GM18502 (cell line): ENCODE measurements around the gene SRSF2.
"Not testable (repeated sequence)": the region's sequence is repeated elsewhere in the genome, so short reads cannot be mapped to it uniquely, and the experiment has no call there.

Experiments used
- ATAC-seq: cut with Tn5 transposase; IDR thresholded peaks from one replicate; pipeline ENCODE4 v1.9.1; 2021; ENCODE audit warnings: mild to moderate bottlenecking; ENCODE audit not compliant: unreplicated experiment, poor library complexity

Gene SRSF2, protein sequence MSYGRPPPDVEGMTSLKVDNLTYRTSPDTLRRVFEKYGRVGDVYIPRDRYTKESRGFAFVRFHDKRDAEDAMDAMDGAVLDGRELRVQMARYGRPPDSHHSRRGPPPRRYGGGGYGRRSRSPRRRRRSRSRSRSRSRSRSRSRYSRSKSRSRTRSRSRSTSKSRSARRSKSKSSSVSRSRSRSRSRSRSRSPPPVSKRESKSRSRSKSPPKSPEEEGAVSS

GRCh38 chr17:76737082-76737675 lies at the start of gene SRSF2:
Gene SRSF2 (minus strand): TSS chr17:76737331. CDS start chr17:76737160, 171 bp downstream.
- ATAC-seq = peak; percentile 60

- ATAC-seq = no peak
Measured at GRCh38 chr17:76784926-76785325, 47.8 kb upstream of the SRSF2 start.

GRCh38 chr17:76783146-76783545 lies 46.0 kb upstream of the SRSF2 start:
- ATAC-seq = no peak

GRCh38 chr17:76781056-76781982 lies 44.2 kb upstream of the SRSF2 start:
- no peak for ATAC-seq

- ATAC-seq = no peak
Measured at GRCh38 chr17:76775021-76775600, 38.0 kb upstream of the SRSF2 start.

DNA sequence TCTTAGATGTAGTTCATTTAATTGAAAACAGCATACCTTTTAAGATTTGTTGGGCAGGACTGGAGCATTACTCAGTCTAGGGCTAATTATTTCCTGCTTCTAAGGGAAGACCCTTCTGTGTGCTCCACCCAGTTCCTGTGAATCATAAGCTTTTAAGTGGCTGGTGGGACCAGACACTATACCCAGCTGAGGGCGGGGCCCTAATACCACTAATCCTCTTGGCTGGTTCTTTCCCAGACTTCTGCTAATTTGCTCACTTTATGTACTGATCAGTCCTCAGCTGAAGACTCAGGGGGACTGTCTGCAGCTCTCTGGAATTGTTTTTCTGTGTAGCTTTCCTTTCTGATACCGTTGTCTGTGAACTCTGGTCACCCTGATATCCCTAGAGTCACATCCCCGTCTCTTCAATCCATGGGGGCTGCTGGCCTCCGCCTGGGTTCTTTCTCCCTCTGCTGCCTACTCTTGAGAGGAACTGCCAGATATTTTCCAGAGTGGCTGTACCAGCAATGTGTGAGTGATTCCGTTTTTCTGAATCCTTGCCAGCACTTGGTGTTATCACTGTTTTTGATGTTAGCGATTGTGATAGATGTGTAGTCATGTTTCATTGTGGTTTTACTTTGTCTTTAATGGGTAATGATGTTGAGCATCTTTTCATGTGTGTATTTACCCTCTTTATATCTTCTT lies 35.9 kb upstream of the SRSF2 start:
- ATAC-seq = no peak

DNA sequence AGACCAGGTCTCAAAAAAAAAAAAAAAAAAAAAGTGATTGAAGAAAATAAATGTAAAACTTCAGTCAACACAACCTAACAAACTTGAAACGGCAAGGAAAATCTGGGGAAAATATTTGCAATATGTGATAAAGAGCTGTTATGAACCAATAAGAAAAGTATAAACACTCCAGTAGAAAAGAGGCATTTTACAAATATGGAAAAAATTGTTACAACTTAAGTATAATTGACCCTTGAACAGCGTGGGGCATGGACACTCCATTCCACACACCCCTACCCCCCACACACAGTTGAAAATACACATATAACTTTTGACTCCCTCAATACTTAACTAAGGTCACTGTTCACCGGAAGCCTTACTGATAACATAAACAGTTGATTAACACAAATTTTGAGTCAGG lies 21.4 kb upstream of the SRSF2 start:
- no peak for ATAC-seq

- no peak for ATAC-seq
Measured at GRCh38 chr17:76757256-76757655, 20.1 kb upstream of the SRSF2 start.

DNA sequence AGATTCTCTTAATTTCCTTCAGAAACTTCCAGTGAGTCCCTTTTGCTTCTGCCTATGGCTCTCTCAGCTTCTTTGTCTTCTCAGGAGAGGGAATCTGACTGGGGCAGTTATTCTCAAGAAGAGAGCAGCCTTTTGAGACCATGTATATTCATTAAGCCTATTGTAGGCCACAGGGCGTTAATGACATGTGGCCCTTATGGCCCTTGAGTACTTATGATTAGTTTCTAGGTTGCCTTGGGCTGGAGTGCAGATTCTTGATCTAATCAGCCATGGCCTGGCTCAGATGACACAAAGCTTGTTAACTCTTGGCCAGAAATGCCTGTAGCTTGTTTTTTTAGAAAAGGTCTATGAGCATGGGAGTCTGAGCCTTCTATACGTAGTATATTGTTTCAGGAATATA lies 18.2 kb upstream of the SRSF2 start:
- ATAC-seq = no peak

DNA sequence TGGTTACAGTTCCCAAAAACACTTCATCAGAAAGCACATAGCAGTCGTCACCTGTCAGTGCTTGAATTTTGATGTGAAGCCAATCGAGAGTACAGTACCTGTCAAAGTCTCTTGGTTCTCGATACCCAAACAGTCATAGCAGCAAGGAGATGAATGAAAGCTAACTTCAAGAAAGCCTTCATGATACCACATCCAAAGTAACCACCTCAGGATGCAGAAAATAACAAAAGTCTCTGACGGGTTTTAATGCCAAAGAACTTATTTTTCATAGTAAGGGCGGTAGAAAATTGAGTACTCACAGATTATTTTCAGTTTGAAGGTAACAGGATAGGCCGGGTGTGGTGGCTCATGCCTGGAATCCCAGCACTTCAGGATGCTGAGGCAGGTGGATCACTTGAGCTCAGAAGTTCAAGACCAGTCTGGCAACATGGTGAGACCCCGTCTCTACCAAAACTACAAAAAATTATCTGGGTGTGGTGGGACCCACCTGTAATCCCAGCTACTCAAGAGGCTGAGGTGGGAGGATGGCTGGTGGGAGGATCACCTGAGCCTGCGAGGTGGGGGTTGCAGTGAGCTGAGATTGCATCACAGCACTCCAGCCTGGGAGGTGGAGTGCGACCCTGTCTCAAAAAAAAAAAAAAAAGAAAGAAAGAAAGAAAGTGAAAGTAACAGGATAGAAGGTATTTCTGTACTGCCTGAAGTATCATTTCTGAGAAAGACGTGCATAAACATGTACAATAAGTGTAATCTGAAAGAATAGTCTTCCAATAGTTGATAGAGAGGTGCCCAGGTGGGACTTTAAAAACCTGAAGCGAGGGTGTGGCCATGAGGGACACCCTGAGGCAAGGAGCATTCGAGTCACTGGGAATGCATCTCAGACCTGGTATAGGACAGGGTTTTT lies 16.2 kb upstream of the SRSF2 start:
- ATAC-seq = no peak

DNA sequence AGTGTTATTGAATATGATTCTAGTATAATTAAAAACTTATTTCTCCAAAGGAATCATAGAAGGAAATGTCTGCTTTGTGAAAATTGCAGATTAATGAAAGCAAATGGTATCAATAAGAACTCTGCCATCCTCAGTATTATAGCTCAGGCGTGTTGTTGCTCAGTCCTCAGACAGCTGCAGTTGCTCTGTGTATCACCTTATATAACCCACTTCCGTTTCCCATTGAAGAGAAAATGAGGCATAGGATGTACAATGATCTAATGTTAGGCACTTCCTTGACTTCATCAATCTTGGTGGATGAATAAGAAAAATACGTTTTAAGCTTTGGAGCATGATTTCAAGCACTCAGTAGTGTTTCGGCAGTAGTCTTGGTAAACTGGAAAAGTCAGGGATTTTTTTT lies 14.9 kb upstream of the SRSF2 start:
- no peak for ATAC-seq

DNA sequence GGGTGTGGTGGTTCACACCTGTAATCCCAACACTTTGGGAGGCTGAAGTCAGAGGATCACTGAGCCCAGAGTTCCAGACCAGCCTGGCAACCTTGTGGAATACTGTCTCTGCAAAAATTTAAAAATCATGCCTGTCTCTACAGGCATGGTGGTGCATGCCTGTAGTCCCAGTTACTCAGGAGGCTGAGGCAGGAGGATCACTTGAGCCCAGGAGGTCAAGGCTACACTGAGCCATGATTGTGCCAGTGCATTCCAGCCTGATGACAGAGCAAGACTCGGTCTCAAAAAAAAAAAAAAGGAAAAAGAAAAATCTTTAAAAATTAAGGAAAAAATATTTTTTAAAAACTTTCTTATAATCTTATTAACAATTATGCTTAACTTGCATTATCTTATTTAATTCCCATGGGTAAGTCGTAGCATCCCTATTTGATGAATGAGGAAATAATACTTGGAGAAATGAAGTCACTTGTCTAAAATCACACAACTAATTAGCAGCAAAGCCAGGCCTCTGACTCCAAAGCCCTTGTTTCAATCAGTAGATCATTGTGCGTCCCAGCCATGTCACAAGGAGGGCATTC lies 14.4 kb upstream of the SRSF2 start:
- ATAC-seq = no peak

GRCh38 chr17:76748657-76749056 lies 11.5 kb upstream of the SRSF2 start:
- no peak for ATAC-seq

DNA sequence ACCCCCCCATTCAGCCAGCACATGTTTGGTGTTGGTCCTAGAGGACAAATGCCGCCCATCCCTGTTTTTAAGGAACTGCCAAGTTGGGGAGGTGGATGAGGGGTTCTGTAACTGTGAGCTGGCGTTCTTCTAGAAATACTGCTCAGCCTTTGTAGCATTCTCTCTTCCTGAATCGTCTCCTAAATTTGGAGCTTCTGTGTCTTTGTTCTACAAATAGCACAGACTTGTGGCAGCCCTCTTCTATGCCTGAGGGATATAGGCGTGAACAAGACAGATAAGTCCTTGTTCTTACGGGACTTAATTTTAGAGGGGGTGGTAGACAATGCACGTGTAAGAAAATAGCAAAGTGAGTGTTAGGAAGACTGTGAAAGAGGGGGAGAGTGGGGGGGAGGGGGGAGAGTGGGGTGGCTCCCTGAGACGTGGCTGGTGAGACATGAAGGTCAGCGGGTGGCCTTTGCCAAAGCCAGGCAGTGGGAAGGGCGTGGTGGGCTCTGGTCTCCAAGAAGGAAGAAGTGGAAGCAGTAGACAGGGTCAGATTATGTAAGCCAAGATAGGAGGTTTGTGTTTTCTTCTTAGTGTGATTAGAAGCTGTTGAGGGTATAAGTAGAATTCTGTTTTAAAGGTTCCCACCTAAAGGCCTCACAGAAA lies 10.7 kb upstream of the SRSF2 start:
- ATAC-seq = no peak

GRCh38 chr17:76745785-76746184 lies 8.7 kb upstream of the SRSF2 start:
- ATAC-seq = not testable (repeated sequence)

GRCh38 chr17:76744747-76745146 lies 7.6 kb upstream of the SRSF2 start:
- ATAC-seq = no peak

DNA sequence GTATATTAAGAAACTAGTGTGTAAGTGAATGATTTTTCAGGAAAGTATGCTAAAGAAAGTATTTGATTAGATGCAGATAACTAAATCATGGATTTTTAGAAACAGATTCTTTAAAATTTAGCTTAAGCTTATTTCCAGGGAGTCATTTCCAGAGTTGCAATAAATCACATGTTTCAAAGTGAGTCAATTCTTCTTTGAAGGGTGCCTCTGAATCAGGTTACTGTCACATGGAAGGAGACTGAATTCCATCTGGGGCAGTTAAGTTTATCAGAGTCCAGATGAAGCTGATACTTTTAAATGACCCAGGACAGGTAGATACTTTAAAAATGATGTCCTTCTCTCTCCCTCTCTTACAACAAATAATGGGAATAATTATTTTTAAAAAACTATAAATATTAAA lies 5.8 kb upstream of the SRSF2 start:
- ATAC-seq = no peak

GRCh38 chr17:76740329-76741118 lies 3.4 kb upstream of the SRSF2 start:
- ATAC-seq = no peak
